ENCODE results near the gene PLXNB1.
A peak's percentile ranks its signal among the peaks of the same experiment; 100 is the strongest.
"Not testable (repeated sequence)": the region's sequence is repeated elsewhere in the genome, so short reads cannot be mapped to it uniquely, and the experiment has no call there.

The PLXNB1 gene

GRCh38 chr3:48403533-48404439 is 26.1 kb downstream of the PLXNB1 start:
- DNase-seq, result no peak

- DNase-seq, result no peak
These were observed 27.0 kb downstream of the PLXNB1 start for GRCh38 chr3:48402907-48403306.

- DNase-seq, result peak; percentile 87
These were observed 27.6 kb downstream of the PLXNB1 start for GRCh38 chr3:48402281-48402732.

GRCh38 chr3:48401434-48401901 is 28.4 kb downstream of the PLXNB1 start:
- DNase-seq, result not testable (repeated sequence)

- peak; percentile 27 for DNase-seq
These were observed 29.0 kb downstream of the PLXNB1 start for GRCh38 chr3:48400824-48401433.

- no peak for DNase-seq
These were observed 30.3 kb downstream of the PLXNB1 start for GRCh38 chr3:48399387-48400172.

GRCh38 chr3:48398701-48399386 is 31.0 kb downstream of the PLXNB1 start:
- no peak for DNase-seq

- no peak for DNase-seq
These were observed 31.9 kb downstream of the PLXNB1 start for GRCh38 chr3:48397767-48398681.

GRCh38 chr3:48395714-48396113 is 34.2 kb downstream of the PLXNB1 start:
- DNase-seq, result no peak

GRCh38 chr3:48394391-48394790 is 35.5 kb downstream of the PLXNB1 start:
- DNase-seq, result no peak

- no peak for DNase-seq
These were observed 40.9 kb downstream of the PLXNB1 start for GRCh38 chr3:48388966-48389365.

- no peak for DNase-seq
These were observed 42.3 kb downstream of the PLXNB1 start for GRCh38 chr3:48387634-48388033.

GRCh38 chr3:48372862-48373435 is 56.9 kb downstream of the PLXNB1 start:
- DNase-seq, result no peak

- no peak for DNase-seq
These were observed 57.5 kb downstream of the PLXNB1 start for GRCh38 chr3:48372377-48372770.

- DNase-seq, result no peak
These were observed 58.1 kb downstream of the PLXNB1 start, which contains the start of gene FBXW12 for GRCh38 chr3:48371651-48372376. TSS of gene FBXW12 (plus strand) at chr3:48372219. CDS start at chr3:48372768, 549 bp downstream.

GRCh38 chr3:48370333-48370713 is 59.6 kb downstream of the PLXNB1 start:
- no peak for DNase-seq

- DNase-seq, result no peak
These were observed 60.1 kb downstream of the PLXNB1 start for GRCh38 chr3:48369693-48370332.

GRCh38 chr3:48367201-48367600 is 62.7 kb downstream of the PLXNB1 start:
- DNase-seq, result no peak

- DNase-seq, result no peak
These were observed 65.0 kb downstream of the PLXNB1 start for GRCh38 chr3:48364840-48365239.

- DNase-seq, result no peak
These were observed 68.0 kb downstream of the PLXNB1 start for GRCh38 chr3:48361928-48362327.
